Ovary (tissue), 9 donors: ENCODE results near the gene DDX6. TPM values are rescaled to one million over a fixed set of nuclear protein-coding genes. Genes with fewer than 3 reads are reported as not detected.
A peak's percentile ranks its signal among the peaks of the same experiment; 100 is the strongest.
"Not testable (repeated sequence)": the region's sequence is repeated elsewhere in the genome, so short reads cannot be mapped to it uniquely, and the experiment has no call there.

Source experiments
- DNase-seq, 5 donors: peaks; one replicate each; pipeline ENCODE4 v3.0.0-alpha.2; 2019 to 2020
- H3K27ac ChIP-seq, 2 donors: fragments of 200-600 bp; one replicate each; pipeline versions ENCODE4 v1.5.1 to v1.8.0; 2019 to 2022
- H3K27me3 ChIP-seq: fragments of 200-600 bp; one replicate; pipeline ENCODE4 v1.8.0; 2022
- H3K36me3 ChIP-seq: fragments of 200-600 bp; sonication (generic); one replicate; pipeline ENCODE4 v1.5.1; 2019
- H3K4me1 ChIP-seq: one replicate; pipeline ENCODE4 v1.8.1; 2013; ENCODE audit warnings: mild to moderate bottlenecking, moderate library complexity; ENCODE audit not compliant: insufficient read depth
- H3K4me3 ChIP-seq: fragments of 200-600 bp; sonication (generic); one replicate; pipeline ENCODE4 v1.5.1; 2017
- H3K9me3 ChIP-seq, 2 donors: fragments of 200-600 bp in 1 of 2; sonication (generic) in 1 of 2; one replicate each; pipeline versions ENCODE4 v1.5.1 to v1.8.1; 2013 to 2019; ENCODE audit warnings: mild to moderate bottlenecking in 1 of 2, moderate library complexity in 1 of 2
- EP300 ChIP-seq: sonication (generic); formaldehyde crosslinking; IDR thresholded peaks from one replicate; pipeline ENCODE4 v1.6.1; 2017; ENCODE audit warnings: antibody characterized with exemption
- POLR2A ChIP-seq: fragments of 450-650 bp; IDR thresholded peaks from one replicate; pipeline ENCODE4 v1.6.1; 2017; ENCODE audit warnings: antibody characterized with exemption, mild to moderate bottlenecking, moderate library complexity
- whole genome bisulfite sequencing, 3 donors: extraction: QIAGEN DNeasy Blood & Tissue Kit in 1 of 3; methylation state at CpG; one replicate each; pipeline versions ENCODE4 v1.1.5 to v1.1.7; 2013 to 2017; 5-methylcytosine and 5-hydroxymethylcytosine counted together
- intact Hi-C, 4 donors: fragments of 100-400 bp; cut with DNase I; formaldehyde crosslinking; loops; one replicate each; pipeline versions ENCODE4 v1.11.0 to v1.15.1; 2022 to 2023
- polyA plus RNA-seq, 2 donors: library from polyadenylated mRNA; stranded (reverse); fragments of 200-250 nt in 1 of 2; fragments of 350-450 nt in 1 of 2; fragmentation: Illumina TruSeq in 1 of 2; extraction: RNeasy Lipid Tissue Mini Kit (QIAGEN cat#74804) in 1 of 2; gene quantifications; one replicate each; pipeline ENCODE4 v1.2.3, GENCODE V29; 2013 to 2014
- total RNA-seq, 7 donors: library from RNA; depleted of rRNA in 2 of 7; stranded (reverse); fragments of >200 nt in 2 of 7; fragmentation: NEBNext Ultra II Directional in 3 of 7; extraction: Animal tissue kit (Norgen Biotek cat#: 25700) in 3 of 7; gene quantifications; one replicate each; pipeline versions ENCODE4 v1.1.0 to v1.2.4, GENCODE V29; 2016 to 2023
- TF ChIP-seq, protein P1 (sequence below), 3 donors: fragments of 450-650 bp in 2 of 3; fragments of 200-600 bp in 1 of 3; IDR thresholded peaks; one replicate each; pipeline versions ENCODE4 v1.5.1 to v1.8.0; 2016 to 2022; ENCODE audit warnings: antibody characterized with exemption in 3 of 3, mild to moderate bottlenecking in 1 of 3
- donor health status: DM: no; HTN: no; CAD: no; lungs with moderate emphysema.
- donor health status: DM: no; HTN: no; CAD: no.
- donor health status: Bipolar disorder and iron deficiency.
- donor health status: DM: yes; HTN: yes; CAD: no.
- donor health status: DM: no; HTN: no; CAD: no.
- donor health status: DM: yes; HTN: yes; CAD: no.

The DDX6 gene
- total and polyA plus RNA-seq, 9 donors: 33.9 to 212 (median 143) TPM

DNA sequence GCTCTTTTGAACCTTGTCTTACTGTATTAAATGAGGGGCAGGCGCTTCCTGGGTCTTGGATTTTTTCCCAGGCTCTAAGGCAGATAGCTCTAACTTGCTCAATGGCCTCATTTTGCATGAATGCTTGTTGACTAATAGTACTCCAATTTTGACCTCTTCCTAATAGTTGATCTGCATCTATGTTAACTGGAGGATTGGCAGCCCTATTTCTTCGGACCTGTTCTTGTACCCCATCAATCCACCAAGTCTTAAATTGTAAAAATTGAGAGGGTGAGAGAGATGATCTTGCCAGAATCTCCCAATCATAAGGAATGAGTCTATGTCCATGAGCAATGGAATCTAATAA, 63.3 kb downstream of the DDX6 start:
- H3K27me3 ChIP-seq, intact Hi-C loops, DNase-seq, H3K4me3 ChIP-seq, H3K36me3 ChIP-seq, H3K27ac ChIP-seq, H3K9me3 ChIP-seq, H3K4me1 ChIP-seq: not testable (repeated sequence)
- WGBS, 3 donors: 86 to 90% (median 86%) methylated on average over 2 of the region's 2 CpGs

DNA sequence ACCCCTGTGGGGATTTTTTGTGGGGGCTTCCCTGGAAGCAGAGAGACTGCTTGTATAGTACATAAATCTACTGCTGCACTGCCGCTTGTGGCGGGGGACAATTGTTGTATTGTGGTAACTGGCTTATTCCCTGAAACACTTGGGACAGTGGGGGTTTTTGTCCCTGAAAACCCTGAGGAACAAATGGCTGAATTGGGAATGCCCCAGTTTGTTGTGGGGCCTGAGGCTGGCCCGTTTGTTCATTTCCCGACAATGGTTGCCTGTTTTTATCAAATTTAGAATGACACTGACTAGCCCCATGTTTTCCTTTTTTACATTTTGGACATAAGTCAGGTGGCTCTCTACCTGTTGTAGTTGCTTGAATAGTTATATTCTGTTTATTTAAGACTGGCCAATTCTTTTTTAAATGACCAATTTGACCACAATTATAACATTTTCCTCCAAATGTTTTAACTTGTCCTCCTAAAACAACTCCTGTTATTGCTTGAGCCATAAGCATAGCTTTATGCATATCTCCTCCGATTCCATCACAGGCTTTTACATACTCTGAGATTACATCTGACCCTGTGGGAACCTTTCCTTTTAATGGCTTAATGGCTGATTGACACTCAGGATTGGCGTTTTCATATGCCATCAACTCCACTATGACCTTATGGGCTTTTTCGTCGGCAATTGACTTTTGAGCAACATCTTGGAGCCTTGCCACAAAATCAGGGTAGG, 63.8 kb downstream of the DDX6 start:
- H3K4me3 ChIP-seq, H3K27me3 ChIP-seq, H3K4me1 ChIP-seq, H3K36me3 ChIP-seq, DNase-seq, H3K9me3 ChIP-seq, H3K27ac ChIP-seq, intact Hi-C loops: not testable (repeated sequence)
- 74 to 81% (median 75%) methylated on average over 8 of the region's 8 CpGs for WGBS, 3 donors

DNA sequence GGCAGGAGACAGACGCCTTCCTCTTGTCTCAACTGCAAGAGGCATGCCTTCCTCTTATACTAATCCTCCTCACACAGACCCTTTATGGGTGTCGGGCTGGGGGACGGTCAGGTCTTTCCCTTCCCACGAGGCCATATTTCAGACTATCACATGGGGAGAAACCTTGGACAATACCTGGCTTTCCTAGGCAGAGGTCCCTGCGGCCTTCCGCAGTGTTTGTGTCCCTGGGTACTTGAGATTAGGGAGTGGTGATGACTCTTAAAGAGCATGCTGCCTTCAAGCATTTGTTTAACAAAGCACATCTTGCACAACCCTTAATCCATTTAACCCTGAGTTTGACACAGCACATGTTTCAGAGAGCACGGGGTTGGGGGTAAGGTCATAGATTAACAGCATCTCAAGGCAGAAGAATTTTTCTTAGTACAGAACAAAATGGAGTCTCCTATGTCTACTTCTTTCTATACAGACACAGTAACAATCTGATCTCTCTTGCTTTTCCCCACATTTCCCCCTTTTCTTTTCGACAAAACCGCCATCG, 69.4 kb downstream of the DDX6 start:
- H3K36me3 ChIP-seq, H3K4me1 ChIP-seq, H3K9me3 ChIP-seq, H3K27ac ChIP-seq, intact Hi-C loops, H3K27me3 ChIP-seq, DNase-seq, H3K4me3 ChIP-seq: not testable (repeated sequence)
- whole genome bisulfite sequencing, 3 donors: 76 to 95% (median 86%) methylated on average over 4 to 10 of the region's 10 CpGs

DNA sequence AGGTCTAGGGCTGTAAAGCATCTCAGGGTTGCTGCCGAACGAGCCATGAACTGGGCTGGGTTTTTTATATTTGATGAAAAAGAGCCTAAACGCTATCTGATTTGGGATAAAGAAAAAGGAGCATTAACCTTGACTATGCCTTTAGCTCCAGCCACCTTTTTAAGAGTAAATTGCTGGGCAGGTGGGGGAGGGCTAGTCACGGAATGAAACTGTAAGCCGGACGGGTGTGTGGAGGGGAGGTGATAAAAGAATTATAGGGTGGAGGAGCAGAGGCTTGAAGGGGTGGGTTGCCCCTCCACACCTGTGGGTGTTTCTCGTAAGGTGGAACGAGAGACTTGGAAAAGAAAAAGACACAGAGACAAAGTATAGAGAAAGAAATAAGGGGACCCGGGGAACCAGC, 70.2 kb downstream of the DDX6 start:
- H3K27me3 ChIP-seq, H3K4me1 ChIP-seq, intact Hi-C loops, H3K27ac ChIP-seq, H3K9me3 ChIP-seq, H3K36me3 ChIP-seq, H3K4me3 ChIP-seq, DNase-seq: not testable (repeated sequence)
- WGBS, 3 donors: 19 to 27% (median 20%) methylated on average over 8 to 9 of the region's 9 CpGs

DNA sequence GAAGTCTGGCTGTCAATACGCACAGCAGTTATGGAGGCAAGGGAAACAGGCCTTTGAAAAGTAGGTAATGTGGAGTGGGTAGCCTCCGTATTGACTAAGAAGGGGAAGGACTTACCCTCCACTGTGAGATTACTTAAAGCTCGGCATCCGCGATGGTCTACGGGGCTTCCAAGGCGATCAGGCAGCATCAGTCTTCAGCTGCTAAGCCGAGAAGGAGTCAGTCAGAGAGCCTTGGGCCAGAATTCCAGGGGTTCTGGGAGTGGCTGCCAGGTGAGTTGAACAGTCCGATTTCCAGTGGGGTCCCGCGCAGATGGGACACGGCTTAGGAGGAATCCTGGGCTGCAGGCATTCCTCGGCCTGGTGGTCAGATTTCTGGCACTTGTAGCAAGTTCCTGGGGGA, 70.9 kb downstream of the DDX6 start:
- WGBS, 3 donors: 24 to 41% (median 40%) methylated on average over 9 to 10 of the region's 13 CpGs
- H3K27me3 ChIP-seq, H3K27ac ChIP-seq, intact Hi-C loops, H3K9me3 ChIP-seq, H3K36me3 ChIP-seq, H3K4me3 ChIP-seq, H3K4me1 ChIP-seq: not testable (repeated sequence)
- peak in 2 of 5 donors; percentile 44 to 60 for DNase-seq

DNA sequence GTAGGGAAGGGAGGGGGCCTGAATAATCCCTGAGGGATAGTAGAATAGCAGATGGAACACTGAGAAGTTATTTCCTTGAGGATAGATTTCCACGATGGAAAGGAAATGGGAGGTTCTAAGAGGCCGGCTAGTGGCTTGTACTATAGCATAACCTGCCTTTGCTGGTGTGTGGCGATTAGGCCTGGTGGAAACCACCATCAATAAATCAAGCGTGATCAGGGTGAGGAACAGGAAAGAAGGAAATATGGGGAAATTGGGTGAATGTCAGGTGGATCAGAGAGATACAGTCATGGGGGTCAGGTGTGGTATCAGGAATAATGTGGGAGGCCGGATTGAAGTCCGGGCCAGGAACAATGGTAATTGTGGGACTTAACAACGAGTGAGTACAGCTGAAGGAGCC, 72.4 kb downstream of the DDX6 start:
- intact Hi-C loops: not testable (repeated sequence)

DNA sequence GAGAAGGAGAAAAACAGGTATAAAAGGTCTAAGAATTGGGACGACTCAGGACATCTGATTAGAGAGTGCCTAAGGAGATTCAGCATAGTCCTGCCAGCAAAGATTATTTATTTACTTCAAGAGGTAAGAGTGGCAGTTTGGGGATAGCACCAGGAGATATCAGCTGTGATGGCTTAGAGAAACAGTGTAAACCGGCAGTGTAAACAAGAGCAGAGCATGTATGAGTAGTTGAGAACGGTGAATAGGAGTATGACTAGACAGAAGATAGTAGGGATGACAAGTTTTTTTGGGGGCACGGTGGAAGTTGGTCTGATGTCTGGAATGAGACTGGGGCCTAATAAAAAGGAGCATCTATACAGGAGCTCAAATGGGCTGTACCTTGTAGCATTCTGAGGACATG, 73.2 kb downstream of the DDX6 start:
- DNase-seq, H3K4me3 ChIP-seq, H3K4me1 ChIP-seq, H3K36me3 ChIP-seq, H3K27me3 ChIP-seq, H3K27ac ChIP-seq, H3K9me3 ChIP-seq, intact Hi-C loops: not testable (repeated sequence)
- 89 to 95% (median 95%) methylated on average over 4 of the region's 4 CpGs for WGBS, 3 donors

More for the DNA sequence above, 72.4 kb downstream of the DDX6 start:
- H3K27me3 ChIP-seq, DNase-seq, H3K36me3 ChIP-seq, H3K9me3 ChIP-seq, H3K4me3 ChIP-seq, H3K27ac ChIP-seq, H3K4me1 ChIP-seq: not testable (repeated sequence)
- 81 to 86% (median 84%) methylated on average over 7 of the region's 7 CpGs for WGBS, 3 donors

DNA sequence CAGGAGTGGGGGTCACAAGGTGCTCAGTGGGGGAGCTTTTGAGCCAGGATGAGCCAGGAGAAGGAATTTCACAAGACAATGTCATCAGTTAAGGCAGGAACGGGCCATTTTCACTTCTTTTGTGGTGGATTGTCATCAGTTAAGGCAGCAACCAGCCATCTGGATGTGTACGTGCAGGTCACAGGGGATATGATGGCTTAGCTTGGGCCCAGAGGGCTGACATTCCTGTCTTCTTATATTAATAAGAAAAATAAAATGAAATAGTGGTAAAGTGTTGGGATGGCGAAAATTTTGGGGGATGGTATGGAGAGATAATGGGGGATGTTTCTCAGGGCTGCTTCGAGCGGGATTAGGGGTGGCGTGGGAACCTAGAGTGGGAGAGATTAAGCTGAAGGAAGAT, 73.7 kb downstream of the DDX6 start:
- H3K4me1 ChIP-seq, H3K27ac ChIP-seq, H3K27me3 ChIP-seq, DNase-seq, intact Hi-C loops, H3K9me3 ChIP-seq, H3K4me3 ChIP-seq, H3K36me3 ChIP-seq: not testable (repeated sequence)
- WGBS, 3 donors: 91 to 97% (median 92%) methylated on average over 6 of the region's 6 CpGs

DNA sequence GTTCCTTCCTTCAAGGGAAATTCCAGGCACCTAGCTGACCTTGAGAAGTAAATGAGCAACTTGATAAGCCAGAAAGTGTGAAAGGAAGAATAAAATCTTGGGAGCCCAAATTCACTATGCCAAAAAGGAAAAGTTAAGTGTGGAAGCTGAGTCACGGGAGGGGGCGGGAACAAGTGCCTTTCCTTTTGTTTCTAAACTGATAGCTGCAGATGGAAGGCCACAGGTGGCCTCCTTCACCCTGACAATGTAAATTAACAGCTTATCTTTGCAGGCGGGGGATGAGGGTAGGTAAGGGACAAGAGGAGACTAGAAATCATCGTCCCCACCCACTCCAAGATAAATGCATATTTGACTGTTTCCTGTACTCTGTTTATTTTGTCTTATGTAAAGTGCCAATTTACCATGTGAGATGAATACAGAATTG, 75.1 kb downstream of the DDX6 start:
- 8 to 19% (median 8%) methylated on average over 4 of the region's 4 CpGs for WGBS, 3 donors
- TF ChIP-seq, protein P1, sequence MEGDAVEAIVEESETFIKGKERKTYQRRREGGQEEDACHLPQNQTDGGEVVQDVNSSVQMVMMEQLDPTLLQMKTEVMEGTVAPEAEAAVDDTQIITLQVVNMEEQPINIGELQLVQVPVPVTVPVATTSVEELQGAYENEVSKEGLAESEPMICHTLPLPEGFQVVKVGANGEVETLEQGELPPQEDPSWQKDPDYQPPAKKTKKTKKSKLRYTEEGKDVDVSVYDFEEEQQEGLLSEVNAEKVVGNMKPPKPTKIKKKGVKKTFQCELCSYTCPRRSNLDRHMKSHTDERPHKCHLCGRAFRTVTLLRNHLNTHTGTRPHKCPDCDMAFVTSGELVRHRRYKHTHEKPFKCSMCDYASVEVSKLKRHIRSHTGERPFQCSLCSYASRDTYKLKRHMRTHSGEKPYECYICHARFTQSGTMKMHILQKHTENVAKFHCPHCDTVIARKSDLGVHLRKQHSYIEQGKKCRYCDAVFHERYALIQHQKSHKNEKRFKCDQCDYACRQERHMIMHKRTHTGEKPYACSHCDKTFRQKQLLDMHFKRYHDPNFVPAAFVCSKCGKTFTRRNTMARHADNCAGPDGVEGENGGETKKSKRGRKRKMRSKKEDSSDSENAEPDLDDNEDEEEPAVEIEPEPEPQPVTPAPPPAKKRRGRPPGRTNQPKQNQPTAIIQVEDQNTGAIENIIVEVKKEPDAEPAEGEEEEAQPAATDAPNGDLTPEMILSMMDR (IDR thresholded peaks at IDR 0.05): no peak
- TF ChIP-seq POLR2A (no peak), EP300 (no peak)
- H3K27ac ChIP-seq: peak overlapping the region in 1 of 2 donors; percentile 56

More for the DNA sequence above, 75.1 kb downstream of the DDX6 start:
- no peaks in the 10 kb centered on the region for H3K27me3 ChIP-seq
- H3K36me3 ChIP-seq: no peaks in the 10 kb centered on the region
- peaks cover 3% of the 10 kb centered on the region for H3K4me1 ChIP-seq
- intact Hi-C loops: no loop called here
- H3K9me3 ChIP-seq: no peaks in the 10 kb centered on the region
- no peak overlapping the region for H3K4me3 ChIP-seq
- peak in 3 of 5 donors; percentile 27 to 42 (median 36) for DNase-seq
